Endodermal cell (in vitro differentiated cells): ENCODE measurements around the gene ZNF345. TPM values are rescaled to one million over a fixed set of nuclear protein-coding genes. Genes with fewer than 3 reads are reported as not detected.

Source experiments
- DNase-seq: peaks from one replicate; pipeline ENCODE4 v3.0.0-alpha.2; 2017
- H3K27ac ChIP-seq: 2 replicates; pipeline ENCODE4 v1.5.1; 2013; ENCODE audit warnings: mild to moderate bottlenecking, low read depth, low read length, moderate library complexity
- H3K27me3 ChIP-seq: 2 replicates; pipeline ENCODE4 v1.6.1; 2013; ENCODE audit warnings: mild to moderate bottlenecking, low read length, moderate library complexity; ENCODE audit not compliant: insufficient read depth, control insufficient read depth, poor library complexity, severe bottlenecking
- H3K36me3 ChIP-seq: 2 replicates; pipeline ENCODE4 v1.7.0; 2013; ENCODE audit warnings: mild to moderate bottlenecking, low read length, moderate library complexity; ENCODE audit not compliant: control insufficient read depth, insufficient read depth
- H3K4me1 ChIP-seq: one replicate; pipeline ENCODE4 v1.7.0; 2013; ENCODE audit warnings: low read length; ENCODE audit not compliant: control insufficient read depth, insufficient read depth
- H3K4me3 ChIP-seq: 2 replicates; pipeline ENCODE4 v1.5.1; 2013; ENCODE audit warnings: mild to moderate bottlenecking, low read length, moderate library complexity
- H3K9ac ChIP-seq: 2 replicates; pipeline ENCODE4 v1.6.1; 2013; ENCODE audit warnings: mild to moderate bottlenecking, low read length, moderate library complexity; ENCODE audit not compliant: poor library complexity, severe bottlenecking; ENCODE audit errors: extremely low read depth
- H3K9me3 ChIP-seq: 2 replicates; pipeline ENCODE4 v1.6.1; 2013; ENCODE audit warnings: mild to moderate bottlenecking, low read length, moderate library complexity; ENCODE audit not compliant: control insufficient read depth
- H3K27ac Mint-ChIP-seq: 2 replicates; pipeline ENCODE4 v1.8.0; 2020; ENCODE audit warnings: mixed read lengths
- H3K27me3 Mint-ChIP-seq: 2 replicates; pipeline ENCODE4 v1.8.0; 2021; ENCODE audit warnings: mild to moderate bottlenecking, mixed read lengths; ENCODE audit not compliant: insufficient read depth
- H3K36me3 Mint-ChIP-seq: 2 replicates; pipeline ENCODE4 v1.8.0; 2020; ENCODE audit warnings: low read depth, mixed read lengths
- H3K4me1 Mint-ChIP-seq: 2 replicates; pipeline ENCODE4 v1.8.0; 2020; ENCODE audit warnings: mixed read lengths
- H3K4me3 Mint-ChIP-seq: 2 replicates; pipeline ENCODE4 v1.8.0; 2020; ENCODE audit warnings: mild to moderate bottlenecking, moderate library complexity, mixed read lengths
- H3K9me3 Mint-ChIP-seq: 2 replicates; pipeline ENCODE4 v1.8.0; 2020; ENCODE audit warnings: mild to moderate bottlenecking, mixed read lengths
- WGBS, 2 experiments: methylation state at CpG; one replicate each; pipeline versions ENCODE4 v1.1.5 to v1.1.7; 2013; ENCODE audit warnings: missing lambda C conversion rate in 2 of 2, mixed read lengths in 1 of 2; ENCODE audit not compliant: insufficient coverage in 1 of 2, insufficient read length in 1 of 2; 5-methylcytosine and 5-hydroxymethylcytosine counted together
- total RNA-seq, 2 donors: library from RNA; stranded (reverse); fragmentation: NEBNext Ultra II Directional in 1 of 2; extraction: Animal tissue kit (Norgen Biotek cat#: 25700) in 1 of 2; gene quantifications; 2 replicates in 1 of 2; 3 replicates in 1 of 2; pipeline ENCODE4 v1.2.1, GENCODE V29; 2021
- TF ChIP-seq, protein P1 (sequence below): fragments of 200-600 bp; sonication (generic); conservative IDR thresholded peaks from 2 replicates; pipeline ENCODE4 v1.5.0; 2021; ENCODE audit warnings: antibody characterized with exemption, mild to moderate bottlenecking

Gene ZNF345
- total RNA-seq, 2 donors from 2014 or later, result 7.0 to 9.2 TPM

DNA sequence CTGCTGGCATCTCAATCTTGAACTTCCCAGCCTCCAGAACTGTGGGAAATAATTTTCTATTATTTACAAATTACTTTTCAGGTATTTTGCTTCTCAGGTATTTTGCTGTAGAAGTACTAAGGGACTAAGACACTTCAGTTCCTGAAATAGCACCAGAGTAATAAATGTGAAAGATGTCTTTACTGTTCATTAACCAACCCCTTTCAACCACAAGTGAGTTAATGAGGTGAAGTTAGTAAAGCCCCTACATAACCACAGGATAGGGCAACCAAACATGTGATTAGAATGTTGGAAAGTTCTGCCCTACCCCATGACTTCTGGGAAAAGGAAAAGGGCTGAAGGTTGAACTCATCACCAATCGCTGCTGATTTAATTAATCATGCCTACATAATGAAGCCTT is 2.7 kb upstream of the ZNF345 start:
- Histone ChIP-seq H3K9me3 (peaks cover 9% of the 10 kb centered on the region), H3K4me1 (no peaks in the 10 kb centered on the region), H3K4me3 (no peak overlapping the region), H3K27me3 (no peaks in the 10 kb centered on the region), H3K27ac (no peak overlapping the region), H3K9ac (no peak overlapping the region), H3K36me3 (peaks cover 9% of the 10 kb centered on the region)
- peaks cover 2% of the 10 kb centered on the region for H3K9me3 Mint-ChIP-seq
- TF ChIP-seq, protein P1, sequence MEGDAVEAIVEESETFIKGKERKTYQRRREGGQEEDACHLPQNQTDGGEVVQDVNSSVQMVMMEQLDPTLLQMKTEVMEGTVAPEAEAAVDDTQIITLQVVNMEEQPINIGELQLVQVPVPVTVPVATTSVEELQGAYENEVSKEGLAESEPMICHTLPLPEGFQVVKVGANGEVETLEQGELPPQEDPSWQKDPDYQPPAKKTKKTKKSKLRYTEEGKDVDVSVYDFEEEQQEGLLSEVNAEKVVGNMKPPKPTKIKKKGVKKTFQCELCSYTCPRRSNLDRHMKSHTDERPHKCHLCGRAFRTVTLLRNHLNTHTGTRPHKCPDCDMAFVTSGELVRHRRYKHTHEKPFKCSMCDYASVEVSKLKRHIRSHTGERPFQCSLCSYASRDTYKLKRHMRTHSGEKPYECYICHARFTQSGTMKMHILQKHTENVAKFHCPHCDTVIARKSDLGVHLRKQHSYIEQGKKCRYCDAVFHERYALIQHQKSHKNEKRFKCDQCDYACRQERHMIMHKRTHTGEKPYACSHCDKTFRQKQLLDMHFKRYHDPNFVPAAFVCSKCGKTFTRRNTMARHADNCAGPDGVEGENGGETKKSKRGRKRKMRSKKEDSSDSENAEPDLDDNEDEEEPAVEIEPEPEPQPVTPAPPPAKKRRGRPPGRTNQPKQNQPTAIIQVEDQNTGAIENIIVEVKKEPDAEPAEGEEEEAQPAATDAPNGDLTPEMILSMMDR, result no peak
- H3K36me3 Mint-ChIP-seq, result peaks cover 40% of the 10 kb centered on the region
- H3K4me1 Mint-ChIP-seq, result peaks cover 2% of the 10 kb centered on the region
- H3K27me3 Mint-ChIP-seq, result no peaks in the 10 kb centered on the region
- H3K4me3 Mint-ChIP-seq, result no peak overlapping the region
- DNase-seq, result no peak
- 89% methylated on average over 1 of the region's 1 CpG; no CpG with 5 or more reads in 1 of the 2 experiments for WGBS, 2 experiments
- H3K27ac Mint-ChIP-seq, result no peak overlapping the region

DNA sequence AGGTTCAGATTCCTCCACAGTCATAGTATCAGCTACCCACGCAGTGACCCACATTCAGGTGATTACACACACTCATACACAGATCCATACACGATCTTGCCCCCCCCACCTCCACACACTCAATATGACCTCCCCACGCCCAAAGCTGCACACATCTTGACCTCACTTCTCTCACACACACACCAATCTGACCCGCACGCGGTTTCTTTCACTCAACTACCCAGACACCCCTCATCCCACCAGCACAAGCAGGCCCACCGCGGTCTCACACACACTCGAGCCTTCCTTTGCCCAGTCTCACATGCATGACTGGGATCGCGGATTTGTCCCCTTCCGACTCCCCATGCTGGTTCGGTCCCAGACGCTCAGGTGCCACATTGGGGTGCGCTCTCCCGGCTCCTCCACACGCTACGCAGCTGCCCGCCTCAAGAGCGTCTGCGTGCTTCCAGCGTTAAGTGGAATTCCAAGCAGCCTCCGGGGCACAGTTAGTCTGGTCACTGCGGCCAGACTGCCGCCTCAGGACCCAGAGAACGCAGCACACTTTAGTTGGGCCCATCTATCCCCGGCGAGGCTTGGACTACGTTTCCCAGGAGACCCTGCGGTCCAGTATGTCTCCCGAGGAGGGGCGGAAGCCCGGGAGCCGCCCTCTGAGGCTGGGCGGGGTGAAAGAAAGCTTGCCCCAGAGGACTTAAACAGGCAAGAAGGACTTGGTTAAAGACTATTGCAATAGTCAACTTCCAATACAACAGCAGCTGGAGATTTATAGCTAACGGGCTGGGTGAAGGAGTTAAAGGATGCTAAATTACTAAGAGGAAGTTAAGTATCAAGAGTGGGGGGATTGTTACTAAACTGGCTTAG is 746 bp upstream of the ZNF345 start:
- Mint-ChIP-seq H3K9me3 (peaks cover 13% of the 10 kb centered on the region), H3K4me1 (peaks cover 2% of the 10 kb centered on the region)
- 2 to 7% methylated on average over 25 to 36 of the region's 36 CpGs for WGBS, 2 experiments

DNA sequence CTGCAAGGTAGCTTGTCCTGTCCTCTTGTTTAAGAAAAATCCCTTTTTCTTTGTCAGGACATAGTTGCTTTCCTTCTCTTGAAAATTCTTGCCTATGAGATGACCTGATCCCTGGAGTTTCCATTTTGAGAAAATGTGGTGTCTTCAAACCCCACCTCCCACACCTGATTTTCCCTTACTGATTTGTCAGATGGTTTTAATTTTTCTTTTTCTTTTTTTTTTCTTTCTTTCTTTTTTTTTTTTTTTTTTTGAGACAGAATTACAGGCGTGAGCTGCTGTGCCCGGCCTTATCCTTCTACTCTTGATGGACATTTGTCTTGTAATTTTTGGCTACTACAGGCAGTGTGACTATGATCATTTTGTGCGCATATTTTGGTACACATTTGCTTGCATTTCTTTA is 1.2 kb downstream of the ZNF345 start:
- H3K4me1 ChIP-seq, result no peaks in the 10 kb centered on the region
- H3K27ac Mint-ChIP-seq, result no peak overlapping the region
- no peaks in the 10 kb centered on the region for H3K27me3 Mint-ChIP-seq
- H3K4me3 ChIP-seq, result peak overlapping the region; percentile 100
- H3K4me1 Mint-ChIP-seq, result peaks cover 2% of the 10 kb centered on the region
- peaks cover 37% of the 10 kb centered on the region for H3K9me3 ChIP-seq
- H3K27ac ChIP-seq, result no peak overlapping the region
- 90% methylated on average over 3 of the region's 3 CpGs; no CpG with 5 or more reads in 1 of the 2 experiments for WGBS, 2 experiments
- no peak overlapping the region for H3K4me3 Mint-ChIP-seq
- no peak for DNase-seq
- H3K9ac ChIP-seq, result peak overlapping the region; percentile 84
- peaks cover 35% of the 10 kb centered on the region for H3K36me3 ChIP-seq
- TF ChIP-seq, protein P1, result no peak
- H3K27me3 ChIP-seq, result no peaks in the 10 kb centered on the region
- peaks cover 43% of the 10 kb centered on the region for H3K36me3 Mint-ChIP-seq
- peaks cover 27% of the 10 kb centered on the region for H3K9me3 Mint-ChIP-seq

More for the DNA sequence above, 746 bp upstream of the ZNF345 start:
- Histone ChIP-seq H3K4me3 (peak overlapping the region; percentile 100), H3K36me3 (peaks cover 23% of the 10 kb centered on the region), H3K9me3 (peaks cover 27% of the 10 kb centered on the region), H3K27ac (no peak overlapping the region), H3K27me3 (no peaks in the 10 kb centered on the region), H3K9ac (peak overlapping the region; percentile 84), H3K4me1 (no peaks in the 10 kb centered on the region)
- peaks cover 45% of the 10 kb centered on the region for H3K36me3 Mint-ChIP-seq
- TF ChIP-seq, protein P1, result no peak
- H3K27ac Mint-ChIP-seq, result no peak overlapping the region
- H3K4me3 Mint-ChIP-seq, result no peak overlapping the region
- no peaks in the 10 kb centered on the region for H3K27me3 Mint-ChIP-seq
- DNase-seq, result peak; percentile 96
